H1 (cell line): ENCODE data around the gene HMGCLL1. TPM values are rescaled to one million over a fixed set of nuclear protein-coding genes. Genes with fewer than 3 reads are reported as not detected.

Source experiments
- RNF2 ChIP-seq: fragments of 200-900, 300-1000 bp; sonication (generic); IDR thresholded peaks from 2 replicates; pipeline ENCODE4 v1.7.1; 2016; ENCODE audit warnings: borderline replicate concordance, low read depth, mild to moderate bottlenecking, antibody characterized with exemption, low read length; ENCODE audit not compliant: poor library complexity, severe bottlenecking; ENCODE audit errors: missing control alignments
- SAP30 ChIP-seq: fragments of 300-600 bp; sonication (generic); IDR thresholded peaks from 2 replicates; pipeline ENCODE4 v1.7.1; 2012; ENCODE audit warnings: low read length, moderate library complexity, mild to moderate bottlenecking, inconsistent platforms; ENCODE audit not compliant: insufficient read depth, insufficient replicate concordance
- polyA plus RNA-seq, 7 experiments: library from polyadenylated mRNA; depleted of rRNA in 3 of 7; stranded (reverse) in 5 of 7; unstranded in 2 of 7; fragments of >200 nt in 5 of 7; fragments of 200-250 nt in 2 of 7; gene quantifications; 1 replicate in 5 of 7; 2 replicates in 1 of 7; 4 replicates in 1 of 7; pipeline versions ENCODE4 v1.2.1 to v1.2.3, GENCODE V29; 2011 to 2013; ENCODE audit warnings: missing spikeins in 2 of 7, mixed read lengths in 2 of 7
- total RNA-seq: library from RNA; stranded (reverse); fragmentation: NEBNext Ultra II Directional; extraction: Animal tissue kit (Norgen Biotek cat#: 25700); gene quantifications from 2 replicates; pipeline ENCODE4 v1.2.1, GENCODE V29; 2021

The HMGCLL1 gene
- total and polyA plus RNA-seq, 2 of the 8 experiments (the other 6 are each of a cell fraction or from before 2014, with no cell fraction given), result 0.06 to 0.41 TPM

GRCh38 chr6:55574556-55574955 is 4.4 kb downstream of the HMGCLL1 start (continued):
- no peak for TF ChIP-seq SAP30
- no peak for TF ChIP-seq RNF2
